Mucosa of stomach (tissue), 1 donor: Measurements from ENCODE around the gene EZR.
A peak's percentile ranks its signal among the peaks of the same experiment; 100 is the strongest.
"Not testable (repeated sequence)": the region's sequence is repeated elsewhere in the genome, so short reads cannot be mapped to it uniquely, and the experiment has no call there.

Experiments
- H3K27me3 ChIP-seq: one replicate; pipeline ENCODE4 v1.7.0; 2013; ENCODE audit warnings: mild to moderate bottlenecking, low read length; ENCODE audit not compliant: control insufficient read depth, insufficient read depth
- H3K36me3 ChIP-seq: one replicate; pipeline ENCODE4 v1.7.0; 2013; ENCODE audit warnings: low read length; ENCODE audit not compliant: control insufficient read depth, insufficient read depth
- H3K4me1 ChIP-seq: one replicate; pipeline ENCODE4 v1.7.0; 2013; ENCODE audit warnings: mild to moderate bottlenecking, low read length; ENCODE audit not compliant: control insufficient read depth, insufficient read depth
- H3K4me3 ChIP-seq: one replicate; pipeline ENCODE4 v1.7.0; 2013; ENCODE audit warnings: low read length
- H3K9ac ChIP-seq: one replicate; pipeline ENCODE4 v1.7.0; 2013; ENCODE audit warnings: mild to moderate bottlenecking, low read length, moderate library complexity
- H3K9me3 ChIP-seq: one replicate; pipeline ENCODE4 v1.7.0; 2013; ENCODE audit warnings: mild to moderate bottlenecking, low read length, moderate library complexity; ENCODE audit not compliant: control insufficient read depth
- donor health status: Pancreatic carcinoma.

Gene EZR

DNA sequence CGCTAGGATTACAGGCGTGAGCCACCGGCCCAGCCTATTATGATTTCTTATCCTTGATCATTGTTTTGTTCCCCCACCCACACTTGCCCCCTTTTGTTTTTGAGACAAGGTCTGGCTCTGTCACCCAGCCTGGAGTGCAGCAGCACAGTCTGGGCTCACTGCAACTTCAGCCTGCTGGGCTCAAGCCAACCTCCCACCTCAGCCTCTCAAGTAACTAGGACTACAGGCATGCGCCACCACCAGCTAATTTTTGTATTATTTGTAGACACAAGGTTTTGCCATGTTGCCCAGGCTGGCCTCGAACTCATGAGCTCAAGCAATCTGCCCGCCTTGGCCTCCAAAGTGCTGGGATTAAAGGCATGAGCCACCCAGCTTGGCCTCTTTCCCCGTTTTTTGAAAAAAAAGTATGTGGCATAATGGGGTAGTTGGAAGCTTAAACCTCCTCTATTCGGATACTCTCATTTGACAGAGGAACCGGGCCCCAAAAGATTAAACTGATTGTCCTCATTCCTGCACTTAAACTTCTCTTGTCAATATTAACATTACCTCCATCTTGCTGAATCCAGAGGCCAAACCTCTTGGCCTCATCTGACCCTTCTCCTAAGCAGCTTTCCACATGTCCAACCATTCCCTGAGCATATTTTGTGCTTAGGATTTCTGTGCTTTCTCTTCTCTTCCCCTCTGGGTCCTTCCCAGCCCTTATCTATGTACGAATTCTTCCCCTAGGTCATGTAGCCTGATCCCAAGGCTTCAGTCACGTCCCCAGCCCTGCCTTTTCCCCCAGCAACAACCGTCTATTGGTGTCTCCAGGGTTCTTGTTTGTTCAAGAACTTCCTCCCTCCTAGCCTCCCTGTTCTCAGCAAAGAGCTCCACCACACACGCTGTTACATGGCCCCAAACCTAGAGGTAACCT is 6.1 kb upstream of the EZR start:
- no peaks in the 10 kb centered on the region for H3K27me3 ChIP-seq
- no peaks in the 10 kb centered on the region for H3K36me3 ChIP-seq
- H3K4me1 ChIP-seq, result no peaks in the 10 kb centered on the region
- no peaks in the 10 kb centered on the region for H3K9me3 ChIP-seq
- H3K9ac ChIP-seq, result no peak overlapping the region
- H3K4me3 ChIP-seq, result no peak overlapping the region

DNA sequence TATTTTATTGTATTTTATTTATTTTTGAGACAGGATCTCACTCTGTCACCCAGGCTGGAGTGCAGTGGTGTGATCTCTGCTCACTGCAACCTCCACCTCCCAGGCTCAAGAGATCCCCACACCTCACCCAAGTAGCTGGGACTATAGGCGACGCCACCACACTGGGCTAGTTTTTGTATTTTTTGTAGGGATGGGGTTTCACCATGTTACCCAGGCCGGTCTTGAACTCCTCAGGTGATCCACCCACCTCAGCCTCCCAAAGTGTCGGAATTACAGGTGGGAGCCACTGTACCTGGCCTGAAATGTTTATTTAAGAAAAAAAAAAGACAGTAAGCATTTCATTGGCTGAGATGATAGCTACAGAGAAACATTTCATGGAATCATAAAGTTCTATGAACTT is 4.4 kb upstream of the EZR start:
- not testable (repeated sequence) for H3K4me1 ChIP-seq, H3K4me3 ChIP-seq, H3K9ac ChIP-seq

GRCh38 chr6:158819977-158820622 is 932 bp upstream of the EZR start:
- Histone ChIP-seq H3K36me3 (peaks cover 8% of the 10 kb centered on the region), H3K4me1 (peaks cover 2% of the 10 kb centered on the region), H3K27me3 (no peaks in the 10 kb centered on the region), H3K9ac (peak overlapping the region; percentile 90), H3K4me3 (peak overlapping the region; percentile 0), H3K9me3 (no peaks in the 10 kb centered on the region)

More for the DNA sequence above, 4.4 kb upstream of the EZR start:
- H3K36me3 ChIP-seq, H3K9me3 ChIP-seq, H3K27me3 ChIP-seq: not testable (repeated sequence)

DNA sequence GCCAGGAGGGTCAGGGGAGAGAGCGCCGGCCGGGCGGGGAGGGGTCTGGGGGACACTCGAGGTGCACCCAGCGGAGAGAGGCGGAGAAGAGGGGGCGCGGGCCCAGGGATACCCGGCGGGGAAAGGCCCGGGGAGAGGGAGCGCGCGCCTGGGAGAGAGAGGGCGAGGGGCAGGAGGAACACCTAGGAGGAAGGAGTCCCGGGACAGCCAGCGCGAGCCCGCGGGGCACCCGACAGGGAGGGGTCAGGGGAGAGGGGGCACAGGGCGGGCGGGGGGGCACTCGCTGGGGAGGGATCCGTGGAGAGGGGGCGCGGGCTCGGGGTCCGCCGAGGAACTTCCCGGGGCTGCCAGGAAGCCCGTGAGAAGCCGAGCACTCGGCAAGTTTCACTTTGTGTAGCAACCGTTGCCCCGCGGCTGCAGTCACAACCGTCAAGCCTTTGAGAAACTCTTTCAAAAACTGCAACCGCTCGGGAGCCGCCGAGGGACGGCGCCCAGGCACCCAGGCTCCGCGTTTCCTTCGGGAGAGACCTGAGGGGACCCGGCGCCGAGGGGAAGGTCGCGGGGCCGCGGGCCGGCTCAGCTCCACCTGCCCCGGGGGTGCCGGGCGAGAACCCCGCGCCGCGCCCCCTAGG is 471 bp downstream of the EZR start:
- no peaks in the 10 kb centered on the region for H3K9me3 ChIP-seq
- no peaks in the 10 kb centered on the region for H3K27me3 ChIP-seq
- H3K4me1 ChIP-seq, result peaks cover 15% of the 10 kb centered on the region
- H3K4me3 ChIP-seq, result peak overlapping the region; percentile 0
- H3K36me3 ChIP-seq, result peaks cover 8% of the 10 kb centered on the region
- H3K9ac ChIP-seq, result peak overlapping the region; percentile 100

- Histone ChIP-seq H3K9ac (peak overlapping the region; percentile 100), H3K4me3 (peak overlapping the region; percentile 97), H3K27me3 (no peaks in the 10 kb centered on the region), H3K9me3 (no peaks in the 10 kb centered on the region), H3K4me1 (peaks cover 22% of the 10 kb centered on the region), H3K36me3 (peaks cover 8% of the 10 kb centered on the region)
These were observed 1.2 kb downstream of the EZR start for GRCh38 chr6:158817728-158818580.

DNA sequence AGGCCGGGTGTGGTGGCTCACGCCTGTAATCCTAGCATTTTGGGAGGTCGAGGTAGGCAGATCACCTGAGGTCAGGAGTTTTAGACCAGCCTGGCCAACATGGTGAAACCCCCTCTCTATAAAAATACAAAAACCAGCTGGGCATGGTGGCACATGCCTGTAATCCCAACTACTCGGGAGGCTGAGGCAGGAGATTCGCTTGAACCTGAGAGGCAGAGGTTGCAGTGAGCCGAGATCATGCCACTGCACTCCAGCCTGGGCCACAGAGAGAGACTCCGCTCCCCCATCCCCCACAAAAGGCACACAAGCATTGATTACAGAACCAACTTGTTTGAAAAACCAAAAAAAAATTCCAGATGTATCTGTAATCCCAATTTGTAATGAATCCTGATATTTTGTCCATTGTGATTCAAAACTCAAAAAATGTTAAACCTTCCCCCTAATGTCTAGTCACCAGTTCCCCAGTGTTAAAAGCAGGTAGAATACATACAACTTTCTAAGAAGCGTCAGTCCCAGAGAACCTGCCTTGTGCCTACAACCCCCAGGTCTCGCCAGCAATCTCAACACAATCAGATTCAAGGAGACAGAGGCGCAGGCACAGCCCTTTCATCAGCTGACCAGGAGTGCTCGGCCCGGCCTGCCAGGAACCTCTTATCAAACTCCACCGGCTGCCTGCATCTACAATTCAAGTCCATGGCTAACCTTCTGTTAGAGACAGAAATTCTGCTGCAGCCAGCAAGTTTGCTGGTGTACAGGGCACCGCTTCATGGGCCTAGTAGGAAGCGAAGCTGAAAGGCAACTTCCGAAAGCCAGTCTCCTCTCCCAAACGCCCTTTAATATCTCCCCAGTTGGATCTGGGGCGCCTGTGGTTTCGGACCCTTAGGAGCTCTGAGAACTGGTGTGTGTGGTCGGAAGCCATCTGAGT is 2.1 kb downstream of the EZR start:
- Histone ChIP-seq H3K27me3 (no peaks in the 10 kb centered on the region), H3K4me1 (peaks cover 31% of the 10 kb centered on the region)

DNA sequence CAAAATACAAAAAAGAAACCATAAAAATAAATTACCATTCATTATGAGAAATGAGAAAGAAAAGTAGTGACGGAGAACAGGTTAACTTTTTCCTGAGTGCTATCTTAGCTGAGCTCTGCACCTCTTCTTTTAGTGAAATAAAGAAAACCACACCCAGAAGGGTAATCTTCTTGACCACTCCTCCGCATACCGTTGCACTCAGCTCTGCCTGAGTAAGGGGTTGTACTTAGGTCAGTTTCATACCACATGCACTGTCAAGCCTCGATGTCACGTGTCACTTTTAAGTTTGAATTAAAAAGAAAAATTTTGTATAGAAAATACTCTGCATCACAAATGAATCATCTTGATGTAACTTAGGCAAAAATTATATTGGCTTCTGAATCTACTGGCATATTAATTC is 2.8 kb downstream of the EZR start:
- peaks cover 37% of the 10 kb centered on the region for H3K4me1 ChIP-seq
- H3K9ac ChIP-seq, result peak overlapping the region; percentile 100
- no peaks in the 10 kb centered on the region for H3K27me3 ChIP-seq
- H3K4me3 ChIP-seq, result peak overlapping the region; percentile 97
- H3K36me3 ChIP-seq, result peaks cover 8% of the 10 kb centered on the region
- H3K9me3 ChIP-seq, result no peaks in the 10 kb centered on the region

More for the DNA sequence above, 2.1 kb downstream of the EZR start:
- H3K36me3 ChIP-seq, result peaks cover 8% of the 10 kb centered on the region
- H3K4me3 ChIP-seq, result peak overlapping the region; percentile 97
- peak overlapping the region; percentile 100 for H3K9ac ChIP-seq
- H3K9me3 ChIP-seq, result no peaks in the 10 kb centered on the region

DNA sequence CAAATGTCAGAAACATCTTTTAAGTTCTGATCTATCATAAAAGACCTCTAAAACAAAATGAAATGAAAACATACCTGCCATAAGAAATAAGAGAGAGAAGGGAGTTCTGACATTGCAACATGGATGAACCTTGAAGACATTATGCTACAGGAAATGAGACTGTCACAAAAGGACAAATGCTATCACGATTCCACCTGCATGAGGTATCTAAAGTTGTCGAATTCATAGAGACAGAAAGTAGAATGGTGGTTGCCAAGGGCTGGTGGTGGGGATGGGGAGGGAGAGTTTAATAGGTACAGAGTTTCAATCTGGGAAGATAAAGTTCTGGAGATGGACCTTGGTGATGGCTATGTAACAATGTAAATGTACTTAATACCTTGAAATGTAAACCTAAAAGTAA is 3.3 kb downstream of the EZR start:
- Histone ChIP-seq H3K36me3 (peaks cover 8% of the 10 kb centered on the region), H3K4me3 (peak overlapping the region; percentile 97), H3K27me3 (no peaks in the 10 kb centered on the region), H3K9ac (peak overlapping the region; percentile 100), H3K9me3 (no peaks in the 10 kb centered on the region), H3K4me1 (peaks cover 37% of the 10 kb centered on the region)

GRCh38 chr6:158815379-158815724 is 3.8 kb downstream of the EZR start:
- peaks cover 37% of the 10 kb centered on the region for H3K4me1 ChIP-seq
- H3K27me3 ChIP-seq, result no peaks in the 10 kb centered on the region
- no peak overlapping the region for H3K4me3 ChIP-seq
- no peaks in the 10 kb centered on the region for H3K9me3 ChIP-seq
- peak overlapping the region; percentile 100 for H3K9ac ChIP-seq
- peaks cover 8% of the 10 kb centered on the region for H3K36me3 ChIP-seq

- Histone ChIP-seq H3K4me1 (peaks cover 58% of the 10 kb centered on the region), H3K9ac (peak overlapping the region; percentile 45), H3K9me3 (no peaks in the 10 kb centered on the region), H3K27me3 (no peaks in the 10 kb centered on the region), H3K4me3 (no peak overlapping the region), H3K36me3 (peaks cover 8% of the 10 kb centered on the region)
These were observed 6.1 kb downstream of the EZR start for GRCh38 chr6:158813032-158813431.

DNA sequence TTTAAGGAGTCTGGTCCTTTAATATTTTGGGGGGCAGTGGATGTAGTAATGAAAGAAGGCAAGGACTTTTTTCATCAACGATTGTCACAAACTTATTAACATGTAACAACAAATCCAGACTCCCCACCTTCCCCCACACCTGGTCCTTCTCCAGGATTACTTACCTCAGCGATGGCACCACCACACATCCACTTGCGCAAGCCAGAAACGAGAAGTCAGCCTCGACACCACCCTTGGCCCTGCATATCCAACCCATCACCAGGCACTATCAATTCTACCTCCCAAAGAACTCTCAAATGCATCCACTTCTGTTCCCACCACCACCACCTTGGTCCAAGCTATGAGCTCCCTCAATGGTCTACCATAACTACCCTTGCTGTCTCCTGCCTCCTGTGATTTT is 6.6 kb downstream of the EZR start:
- H3K4me3 ChIP-seq, result no peak overlapping the region

More for the DNA sequence above, 6.6 kb downstream of the EZR start:
- Histone ChIP-seq H3K36me3 (peaks cover 7% of the 10 kb centered on the region), H3K9me3 (no peaks in the 10 kb centered on the region), H3K9ac (no peak overlapping the region), H3K4me1 (peaks cover 62% of the 10 kb centered on the region), H3K27me3 (no peaks in the 10 kb centered on the region)
